ENCODE measurements around the gene ST6GALNAC5.

GRCh38 chr1:76826072-76826845 lies 41.0 kb upstream of the ST6GALNAC5 start:
- no peak for TF ChIP-seq RAD21 (IDR thresholded peaks at IDR 0.05; ENCODE audit: low read depth)
- no peak for TF ChIP-seq REST (IDR thresholded peaks at IDR 0.05; ENCODE audit: low read depth)
- TF ChIP-seq EP300 (IDR thresholded peaks at IDR 0.05; ENCODE audit: borderline replicate concordance) = no peak
- TF ChIP-seq MAX (IDR thresholded peaks at IDR 0.05) = no peak
- TF ChIP-seq YY1 (IDR thresholded peaks at IDR 0.05; ENCODE audit: low read depth) = no peak
- TF ChIP-seq EGR1 (IDR thresholded peaks at IDR 0.05) = no peak
- no peak for TF ChIP-seq CEBPB (IDR thresholded peaks at IDR 0.05)
- TF ChIP-seq ZBTB7A (IDR thresholded peaks at IDR 0.05; ENCODE audit: low read depth) = no peak
- TF ChIP-seq FOXM1 (IDR thresholded peaks at IDR 0.05; ENCODE audit: borderline replicate concordance, low read depth) = no peak
- no peak for TF ChIP-seq TAF1 (IDR thresholded peaks at IDR 0.05; ENCODE audit: low read depth)
- TF ChIP-seq TCF12 (IDR thresholded peaks at IDR 0.05; ENCODE audit: low read depth) = no peak
- TF ChIP-seq CREB1 (IDR thresholded peaks at IDR 0.05; ENCODE audit: low read depth) = no peak
- TF ChIP-seq USF1 (IDR thresholded peaks at IDR 0.05) = no peak

All from Ishikawa (cell line).